HepG2 (cell line): Measurements from ENCODE around the gene ABCC3. TPM values are rescaled to one million over a fixed set of nuclear protein-coding genes. Genes with fewer than 3 reads are reported as not detected.

Source experiments
- HOXA9 ChIP-seq: sonication (generic); formaldehyde crosslinking; IDR thresholded peaks from 2 replicates; pipeline ENCODE4 v1.8.1; 2022; ENCODE audit warnings: missing genetic modification reagents, mild to moderate bottlenecking, moderate library complexity, borderline replicate concordance
- MXD4 ChIP-seq: IDR thresholded peaks from 2 replicates; pipeline ENCODE4 v1.6.1; 2016; ENCODE audit warnings: mild to moderate bottlenecking, missing biosample characterization, missing genetic modification reagents
- NKX3-1 ChIP-seq: sonication (generic); formaldehyde crosslinking; IDR thresholded peaks from 2 replicates; pipeline ENCODE4 v1.5.0; 2020; ENCODE audit warnings: missing genetic modification reagents
- NONO ChIP-seq, 2 experiments: fragments of 450-650 bp in 1 of 2; sonication (generic) in 1 of 2; formaldehyde crosslinking in 1 of 2; IDR thresholded peaks in 1 of 2; conservative IDR thresholded peaks in 1 of 2; 2 replicates each; pipeline versions ENCODE4 v1.6.1 to v1.8.0; 2017 to 2022; ENCODE audit warnings: mild to moderate bottlenecking in 1 of 2, missing genetic modification reagents in 1 of 2, moderate library complexity in 1 of 2
- PHB2 ChIP-seq: fragments of 450-650 bp; IDR thresholded peaks from 2 replicates; pipeline ENCODE4 v1.6.1; 2018; ENCODE audit not compliant: partially characterized antibody
- PITX1 ChIP-seq: sonication (generic); formaldehyde crosslinking; IDR thresholded peaks from 2 replicates; pipeline ENCODE4 v1.5.1; 2020; ENCODE audit warnings: mild to moderate bottlenecking, missing genetic modification reagents
- SP5 ChIP-seq: IDR thresholded peaks from 2 replicates; pipeline ENCODE4 v1.6.1; 2016; ENCODE audit warnings: low read depth, borderline replicate concordance
- ZFP36 ChIP-seq: fragments of 150-350 bp; IDR thresholded peaks from 2 replicates; pipeline ENCODE4 v1.6.1; 2018; ENCODE audit warnings: borderline replicate concordance, low read length, low read depth; ENCODE audit not compliant: partially characterized antibody
- ZNF558 ChIP-seq: sonication (generic); formaldehyde crosslinking; IDR thresholded peaks from 2 replicates; pipeline ENCODE4 v1.9.0; 2022; ENCODE audit warnings: mild to moderate bottlenecking, missing genetic modification reagents, borderline replicate concordance
- ZNF660 ChIP-seq: sonication (generic); formaldehyde crosslinking; IDR thresholded peaks from 2 replicates; pipeline ENCODE4 v1.5.1; 2020; ENCODE audit warnings: mild to moderate bottlenecking, low read depth, missing genetic modification reagents, borderline replicate concordance
- ZNF724P ChIP-seq: sonication (generic); formaldehyde crosslinking; IDR thresholded peaks from 2 replicates; pipeline ENCODE4 v1.8.0; 2022; ENCODE audit warnings: missing genetic modification reagents, borderline replicate concordance
- ZNF746 ChIP-seq: sonication (generic); formaldehyde crosslinking; IDR thresholded peaks from 2 replicates; pipeline ENCODE4 v1.8.0; 2022; ENCODE audit warnings: mild to moderate bottlenecking, missing genetic modification reagents
- ZNF781 ChIP-seq: sonication (generic); formaldehyde crosslinking; IDR thresholded peaks from 2 replicates; pipeline ENCODE4 v1.5.1; 2020; ENCODE audit warnings: borderline replicate concordance, mild to moderate bottlenecking, missing genetic modification reagents; ENCODE audit errors: not compliant biosample characterization
- ZNF792 ChIP-seq: IDR thresholded peaks from 2 replicates; pipeline ENCODE4 v1.6.1; 2016
- ZNF841 ChIP-seq: sonication (generic); formaldehyde crosslinking; IDR thresholded peaks from 2 replicates; pipeline ENCODE4 v1.8.1; 2023; ENCODE audit warnings: missing genetic modification reagents, borderline replicate concordance
- polyA plus RNA-seq, 8 experiments: library from polyadenylated mRNA; depleted of rRNA in 3 of 8; stranded (reverse) in 7 of 8; unstranded in 1 of 8; fragments of >200 nt; fragmentation: Illumina TruSeq in 4 of 8; extraction: Trizol in 4 of 8; gene quantifications; 2 replicates each; pipeline versions ENCODE4 v1.2.1 to v1.2.3, GENCODE V29; 2011 to 2016; ENCODE audit warnings: low read depth in 4 of 8, missing spikeins in 1 of 8, mixed read lengths in 1 of 8; ENCODE audit not compliant: insufficient read depth in 1 of 8
- total RNA-seq, 5 experiments: library from RNA; depleted of rRNA; stranded (reverse); fragments of >200 nt; fragmentation: Illumina TruSeq; extraction: Trizol; gene quantifications; 2 replicates each; pipeline ENCODE4 v1.2.3, GENCODE V29; 2016; ENCODE audit warnings: low read depth in 1 of 5
- TF ChIP-seq, protein P1 (sequence below): sonication (generic); formaldehyde crosslinking; IDR thresholded peaks from 2 replicates; pipeline ENCODE4 v1.4.0; 2020; ENCODE audit warnings: missing genetic modification reagents
- TF ChIP-seq, protein P2 (sequence below): sonication (generic); formaldehyde crosslinking; IDR thresholded peaks from 2 replicates; pipeline ENCODE4 v1.4.0; 2020; ENCODE audit warnings: mild to moderate bottlenecking, missing genetic modification reagents
- TF ChIP-seq, protein P3 (sequence below): sonication (generic); formaldehyde crosslinking; IDR thresholded peaks from 2 replicates; pipeline ENCODE4 v1.4.0; 2020; ENCODE audit warnings: missing genetic modification reagents
- TF ChIP-seq, protein P4 (sequence below): sonication (generic); formaldehyde crosslinking; IDR thresholded peaks from 2 replicates; pipeline ENCODE4 v1.4.0; 2020; ENCODE audit warnings: mild to moderate bottlenecking, missing genetic modification reagents
- TF ChIP-seq, protein P5 (sequence below): sonication (generic); formaldehyde crosslinking; IDR thresholded peaks from 2 replicates; pipeline ENCODE4; 2020; ENCODE audit warnings: missing genetic modification reagents, mild to moderate bottlenecking, borderline replicate concordance

ABCC3 gene
- total and polyA plus RNA-seq, 2 of the 13 experiments (the other 11 are each of a cell fraction or from before 2014, with no cell fraction given), result 25.2 to 50.7 TPM

DNA sequence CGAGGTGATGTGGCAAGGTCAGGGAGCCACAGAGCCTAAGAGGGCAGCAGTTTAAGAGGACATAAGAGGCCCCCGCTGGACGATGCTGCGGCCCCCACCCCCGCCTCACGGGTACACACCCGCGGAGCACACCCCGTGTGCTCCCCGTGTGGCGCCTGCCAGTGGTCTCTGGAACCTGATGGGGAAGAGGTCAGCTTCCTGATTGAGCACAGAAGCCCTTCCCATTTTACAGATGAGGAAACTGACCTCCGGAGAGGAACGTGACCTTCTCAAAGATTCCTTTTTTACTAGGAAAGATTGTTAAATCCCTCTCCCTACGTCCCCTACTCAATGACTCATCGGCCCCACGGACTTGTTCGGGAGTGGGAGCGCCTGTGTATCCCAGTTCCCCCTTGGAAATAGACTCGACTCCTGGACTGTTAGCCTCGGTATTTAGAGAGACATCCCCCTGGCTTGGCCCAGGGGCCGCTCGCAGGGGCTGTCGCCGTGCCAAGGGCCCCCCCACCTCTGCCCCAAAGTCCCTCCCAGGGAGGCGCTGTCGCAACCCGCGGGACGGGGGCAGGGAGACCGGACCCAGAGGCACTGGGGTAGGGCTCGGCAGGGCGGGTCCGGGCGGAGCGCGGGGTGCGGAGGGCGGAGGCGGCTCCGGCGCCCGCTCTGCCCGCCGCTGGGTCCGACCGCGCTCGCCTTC, at the start of gene ABCC3 (continued):
- TF ChIP-seq, protein P1, sequence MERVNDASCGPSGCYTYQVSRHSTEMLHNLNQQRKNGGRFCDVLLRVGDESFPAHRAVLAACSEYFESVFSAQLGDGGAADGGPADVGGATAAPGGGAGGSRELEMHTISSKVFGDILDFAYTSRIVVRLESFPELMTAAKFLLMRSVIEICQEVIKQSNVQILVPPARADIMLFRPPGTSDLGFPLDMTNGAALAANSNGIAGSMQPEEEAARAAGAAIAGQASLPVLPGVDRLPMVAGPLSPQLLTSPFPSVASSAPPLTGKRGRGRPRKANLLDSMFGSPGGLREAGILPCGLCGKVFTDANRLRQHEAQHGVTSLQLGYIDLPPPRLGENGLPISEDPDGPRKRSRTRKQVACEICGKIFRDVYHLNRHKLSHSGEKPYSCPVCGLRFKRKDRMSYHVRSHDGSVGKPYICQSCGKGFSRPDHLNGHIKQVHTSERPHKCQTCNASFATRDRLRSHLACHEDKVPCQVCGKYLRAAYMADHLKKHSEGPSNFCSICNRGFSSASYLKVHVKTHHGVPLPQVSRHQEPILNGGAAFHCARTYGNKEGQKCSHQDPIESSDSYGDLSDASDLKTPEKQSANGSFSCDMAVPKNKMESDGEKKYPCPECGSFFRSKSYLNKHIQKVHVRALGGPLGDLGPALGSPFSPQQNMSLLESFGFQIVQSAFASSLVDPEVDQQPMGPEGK (CRISPR knock-in tag), result peak; percentile 97
- TF ChIP-seq ZNF558, result no peak; the same call in 1 of the 2 replicates
- no peak for TF ChIP-seq PITX1 (CRISPR knock-in tag)
- no peak for TF ChIP-seq ZNF781 (CRISPR knock-in tag)
- TF ChIP-seq, protein P2, sequence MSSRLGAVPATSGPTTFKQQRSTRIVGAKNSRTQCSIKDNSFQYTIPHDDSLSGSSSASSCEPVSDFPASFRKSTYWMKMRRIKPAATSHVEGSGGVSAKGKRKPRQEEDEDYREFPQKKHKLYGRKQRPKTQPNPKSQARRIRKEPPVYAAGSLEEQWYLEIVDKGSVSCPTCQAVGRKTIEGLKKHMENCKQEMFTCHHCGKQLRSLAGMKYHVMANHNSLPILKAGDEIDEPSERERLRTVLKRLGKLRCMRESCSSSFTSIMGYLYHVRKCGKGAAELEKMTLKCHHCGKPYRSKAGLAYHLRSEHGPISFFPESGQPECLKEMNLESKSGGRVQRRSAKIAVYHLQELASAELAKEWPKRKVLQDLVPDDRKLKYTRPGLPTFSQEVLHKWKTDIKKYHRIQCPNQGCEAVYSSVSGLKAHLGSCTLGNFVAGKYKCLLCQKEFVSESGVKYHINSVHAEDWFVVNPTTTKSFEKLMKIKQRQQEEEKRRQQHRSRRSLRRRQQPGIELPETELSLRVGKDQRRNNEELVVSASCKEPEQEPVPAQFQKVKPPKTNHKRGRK (CRISPR knock-in tag), result no peak
- TF ChIP-seq, protein P3, sequence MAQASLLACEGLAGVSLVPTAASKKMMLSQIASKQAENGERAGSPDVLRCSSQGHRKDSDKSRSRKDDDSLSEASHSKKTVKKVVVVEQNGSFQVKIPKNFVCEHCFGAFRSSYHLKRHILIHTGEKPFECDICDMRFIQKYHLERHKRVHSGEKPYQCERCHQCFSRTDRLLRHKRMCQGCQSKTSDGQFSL (CRISPR knock-in tag), result no peak
- TF ChIP-seq HOXA9, result no peak
- no peak for TF ChIP-seq ZFP36
- TF ChIP-seq ZNF841 (CRISPR knock-in tag), result no peak
- TF ChIP-seq, protein P4, sequence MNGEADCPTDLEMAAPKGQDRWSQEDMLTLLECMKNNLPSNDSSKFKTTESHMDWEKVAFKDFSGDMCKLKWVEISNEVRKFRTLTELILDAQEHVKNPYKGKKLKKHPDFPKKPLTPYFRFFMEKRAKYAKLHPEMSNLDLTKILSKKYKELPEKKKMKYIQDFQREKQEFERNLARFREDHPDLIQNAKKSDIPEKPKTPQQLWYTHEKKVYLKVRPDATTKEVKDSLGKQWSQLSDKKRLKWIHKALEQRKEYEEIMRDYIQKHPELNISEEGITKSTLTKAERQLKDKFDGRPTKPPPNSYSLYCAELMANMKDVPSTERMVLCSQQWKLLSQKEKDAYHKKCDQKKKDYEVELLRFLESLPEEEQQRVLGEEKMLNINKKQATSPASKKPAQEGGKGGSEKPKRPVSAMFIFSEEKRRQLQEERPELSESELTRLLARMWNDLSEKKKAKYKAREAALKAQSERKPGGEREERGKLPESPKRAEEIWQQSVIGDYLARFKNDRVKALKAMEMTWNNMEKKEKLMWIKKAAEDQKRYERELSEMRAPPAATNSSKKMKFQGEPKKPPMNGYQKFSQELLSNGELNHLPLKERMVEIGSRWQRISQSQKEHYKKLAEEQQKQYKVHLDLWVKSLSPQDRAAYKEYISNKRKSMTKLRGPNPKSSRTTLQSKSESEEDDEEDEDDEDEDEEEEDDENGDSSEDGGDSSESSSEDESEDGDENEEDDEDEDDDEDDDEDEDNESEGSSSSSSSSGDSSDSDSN (CRISPR knock-in tag), result peak; percentile 91; the same call in 1 of the 2 replicates
- no peak for TF ChIP-seq NONO (IDR thresholded peaks at IDR 0.05)
- no peak for TF ChIP-seq NONO (CRISPR knock-in tag; conservative IDR thresholded peaks at IDR 0.05)
- no peak for TF ChIP-seq ZNF724P (CRISPR knock-in tag)
- TF ChIP-seq, protein P5, sequence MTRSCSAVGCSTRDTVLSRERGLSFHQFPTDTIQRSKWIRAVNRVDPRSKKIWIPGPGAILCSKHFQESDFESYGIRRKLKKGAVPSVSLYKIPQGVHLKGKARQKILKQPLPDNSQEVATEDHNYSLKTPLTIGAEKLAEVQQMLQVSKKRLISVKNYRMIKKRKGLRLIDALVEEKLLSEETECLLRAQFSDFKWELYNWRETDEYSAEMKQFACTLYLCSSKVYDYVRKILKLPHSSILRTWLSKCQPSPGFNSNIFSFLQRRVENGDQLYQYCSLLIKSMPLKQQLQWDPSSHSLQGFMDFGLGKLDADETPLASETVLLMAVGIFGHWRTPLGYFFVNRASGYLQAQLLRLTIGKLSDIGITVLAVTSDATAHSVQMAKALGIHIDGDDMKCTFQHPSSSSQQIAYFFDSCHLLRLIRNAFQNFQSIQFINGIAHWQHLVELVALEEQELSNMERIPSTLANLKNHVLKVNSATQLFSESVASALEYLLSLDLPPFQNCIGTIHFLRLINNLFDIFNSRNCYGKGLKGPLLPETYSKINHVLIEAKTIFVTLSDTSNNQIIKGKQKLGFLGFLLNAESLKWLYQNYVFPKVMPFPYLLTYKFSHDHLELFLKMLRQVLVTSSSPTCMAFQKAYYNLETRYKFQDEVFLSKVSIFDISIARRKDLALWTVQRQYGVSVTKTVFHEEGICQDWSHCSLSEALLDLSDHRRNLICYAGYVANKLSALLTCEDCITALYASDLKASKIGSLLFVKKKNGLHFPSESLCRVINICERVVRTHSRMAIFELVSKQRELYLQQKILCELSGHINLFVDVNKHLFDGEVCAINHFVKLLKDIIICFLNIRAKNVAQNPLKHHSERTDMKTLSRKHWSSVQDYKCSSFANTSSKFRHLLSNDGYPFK (CRISPR knock-in tag), result no peak
- TF ChIP-seq MXD4 (CRISPR knock-in tag), result no peak
- no peak for TF ChIP-seq ZNF660 (CRISPR knock-in tag)
- no peak for TF ChIP-seq NKX3-1 (CRISPR knock-in tag)
- peak; percentile 36; the same call in 1 of the 2 replicates for TF ChIP-seq ZNF746 (CRISPR knock-in tag)
- peak; percentile 76 for TF ChIP-seq SP5
- TF ChIP-seq ZNF792 (CRISPR knock-in tag), result no peak
- no peak for TF ChIP-seq PHB2
